GM08714 (cell line): ENCODE results near the gene HGFAC.
"Not testable (repeated sequence)": the region's sequence is repeated elsewhere in the genome, so short reads cannot be mapped to it uniquely, and the experiment has no call there.

Experiments
- H3K4me3 ChIP-seq: fragments of 200-500 bp; sonication (Bioruptor generic); 2 replicates; pipeline ENCODE4 v1.5.1; 2014; ENCODE audit warnings: mild to moderate bottlenecking, low read length, inconsistent platforms
- ZNF274 ChIP-seq: IDR thresholded peaks from 2 replicates; pipeline ENCODE4 v1.6.1; 2012; ENCODE audit warnings: mild to moderate bottlenecking, low read depth, low read length

HGFAC gene

GRCh38 chr4:3407171-3407771 lies 34.5 kb upstream of the HGFAC start:
- no peak for TF ChIP-seq ZNF274
- H3K4me3 ChIP-seq: no peak overlapping the region

GRCh38 chr4:3407930-3408792 lies 33.6 kb upstream of the HGFAC start:
- H3K4me3 ChIP-seq: no peak overlapping the region
- TF ChIP-seq ZNF274: no peak

GRCh38 chr4:3408793-3409330 lies 32.9 kb upstream of the HGFAC start:
- H3K4me3 ChIP-seq: no peak overlapping the region
- TF ChIP-seq ZNF274: no peak

GRCh38 chr4:3409571-3410091 lies 32.1 kb upstream of the HGFAC start:
- no peak for TF ChIP-seq ZNF274
- H3K4me3 ChIP-seq: no peak overlapping the region

GRCh38 chr4:3410401-3411135 lies 31.2 kb upstream of the HGFAC start:
- no peak overlapping the region for H3K4me3 ChIP-seq
- no peak for TF ChIP-seq ZNF274

GRCh38 chr4:3411190-3411589 lies 30.6 kb upstream of the HGFAC start:
- not testable (repeated sequence) for H3K4me3 ChIP-seq

- H3K4me3 ChIP-seq: no peak overlapping the region
- TF ChIP-seq ZNF274: no peak
Observed at GRCh38 chr4:3411676-3412075, 30.1 kb upstream of the HGFAC start.

GRCh38 chr4:3412257-3413020 lies 29.3 kb upstream of the HGFAC start:
- TF ChIP-seq ZNF274: no peak
- no peak overlapping the region for H3K4me3 ChIP-seq

- no peak overlapping the region for H3K4me3 ChIP-seq
- TF ChIP-seq ZNF274: no peak
Observed at GRCh38 chr4:3413217-3413671, 28.5 kb upstream of the HGFAC start.

- no peak overlapping the region for H3K4me3 ChIP-seq
- no peak for TF ChIP-seq ZNF274
Observed at GRCh38 chr4:3413675-3414420, 27.9 kb upstream of the HGFAC start.

- no peak for TF ChIP-seq ZNF274
- H3K4me3 ChIP-seq: no peak overlapping the region
Observed at GRCh38 chr4:3414421-3415279, 27.1 kb upstream of the HGFAC start.

- TF ChIP-seq ZNF274: no peak
- H3K4me3 ChIP-seq: no peak overlapping the region
Observed at GRCh38 chr4:3415471-3416141, 26.2 kb upstream of the HGFAC start.
